HFFc6 (cell line): ENCODE results near the gene PTPRN2. TPM values are rescaled to one million over a fixed set of nuclear protein-coding genes. Genes with fewer than 3 reads are reported as not detected.

Experiments
- DNase-seq: peaks from one replicate; pipeline ENCODE4 v3.0.0-alpha.2; 2018
- H3K27ac Mint-ChIP-seq: 2 replicates; pipeline ENCODE4 v1.8.0; 2020; ENCODE audit warnings: mild to moderate bottlenecking, mixed read lengths
- H3K27me3 Mint-ChIP-seq: 2 replicates; pipeline ENCODE4 v1.8.0; 2021; ENCODE audit warnings: mild to moderate bottlenecking, moderate library complexity, mixed read lengths; ENCODE audit not compliant: insufficient read depth
- H3K36me3 Mint-ChIP-seq: 2 replicates; pipeline ENCODE4 v1.8.0; 2021; ENCODE audit warnings: low read depth, mixed read lengths
- H3K4me1 Mint-ChIP-seq: 2 replicates; pipeline ENCODE4 v1.8.0; 2020; ENCODE audit warnings: low read depth, mixed read lengths
- H3K4me3 Mint-ChIP-seq: 2 replicates; pipeline ENCODE4 v1.8.0; 2020; ENCODE audit warnings: mild to moderate bottlenecking, moderate library complexity, mixed read lengths
- H3K9me3 Mint-ChIP-seq: 2 replicates; pipeline ENCODE4 v1.8.0; 2020; ENCODE audit warnings: mild to moderate bottlenecking, mixed read lengths
- CTCF ChIP-seq: fragments of 200-600 bp; sonication (generic); IDR thresholded peaks from 2 replicates; pipeline ENCODE4 v1.5.0; 2021; ENCODE audit warnings: antibody characterized with exemption, mild to moderate bottlenecking
- total RNA-seq, 6 experiments: library from RNA; stranded (reverse); fragmentation: NEBNext Ultra II Directional; extraction: Animal tissue kit (Norgen Biotek cat#: 25700); gene quantifications; 2 replicates in 1 of 6; 3 replicates in 5 of 6; pipeline ENCODE4 v1.2.3, GENCODE V29; 2021

PTPRN2 gene
- total RNA-seq, 6 experiments from 2014 or later = 0.05 to 0.27 (median 0.23) TPM

DNA sequence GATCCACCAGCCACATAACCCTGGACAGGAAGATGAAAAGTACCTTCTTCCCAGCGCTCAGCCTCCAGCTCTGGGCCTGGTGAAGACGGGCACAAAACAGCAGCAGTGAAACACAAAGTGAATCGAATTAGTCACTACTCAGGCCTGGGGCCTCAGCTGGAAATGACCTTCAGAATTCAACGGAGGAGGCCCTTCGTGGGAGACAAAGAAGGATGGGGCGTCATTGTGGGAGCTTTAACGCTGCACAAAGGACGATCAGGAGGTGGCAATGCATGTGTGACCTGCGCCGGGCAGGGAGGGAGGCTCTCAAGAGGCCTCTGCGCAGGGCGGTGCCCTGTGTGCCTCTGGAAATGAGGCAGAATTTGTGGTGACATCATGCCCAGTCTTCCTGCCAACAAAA is 1089.0 kb downstream of the PTPRN2 start:
- H3K27me3 Mint-ChIP-seq = peaks cover 15% of the 10 kb centered on the region
- H3K4me3 Mint-ChIP-seq = no peak overlapping the region
- peaks cover 17% of the 10 kb centered on the region for H3K4me1 Mint-ChIP-seq
- H3K27ac Mint-ChIP-seq = no peak overlapping the region
- H3K9me3 Mint-ChIP-seq = peaks cover 8% of the 10 kb centered on the region; the same call in 1 of the 2 replicates
- no peaks in the 10 kb centered on the region for H3K36me3 Mint-ChIP-seq
- DNase-seq = no peak
- TF ChIP-seq CTCF = no peak

GRCh38 chr7:157497744-157498651 is 1089.6 kb downstream of the PTPRN2 start:
- Mint-ChIP-seq H3K4me1 (peaks cover 10% of the 10 kb centered on the region), H3K9me3 (peaks cover 8% of the 10 kb centered on the region; the same call in 1 of the 2 replicates), H3K36me3 (no peaks in the 10 kb centered on the region), H3K27me3 (peaks cover 16% of the 10 kb centered on the region), H3K4me3 (no peak overlapping the region), H3K27ac (no peak overlapping the region)
- DNase-seq = no peak
- no peak for TF ChIP-seq CTCF

DNA sequence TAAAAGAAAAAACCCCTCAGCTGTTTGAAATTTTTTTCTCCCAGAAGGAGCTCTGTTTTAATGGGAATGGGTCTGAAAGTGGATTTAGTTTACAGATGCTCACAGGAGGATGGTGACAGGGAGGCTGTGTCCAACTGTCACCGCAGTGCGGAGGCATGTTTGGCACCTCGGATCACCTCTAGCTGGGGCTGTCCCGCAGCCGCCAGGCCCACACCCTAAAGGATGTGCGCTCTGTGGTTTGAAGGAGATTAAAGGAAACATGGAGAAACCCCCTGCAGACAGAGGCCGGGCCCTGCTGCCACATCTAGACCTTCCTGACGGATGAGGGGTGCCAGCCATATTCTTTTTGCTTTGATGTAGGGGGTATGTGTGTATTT is 1090.3 kb downstream of the PTPRN2 start:
- no peak for DNase-seq
- H3K9me3 Mint-ChIP-seq = peaks cover 8% of the 10 kb centered on the region; the same call in 1 of the 2 replicates
- H3K36me3 Mint-ChIP-seq = no peaks in the 10 kb centered on the region
- peaks cover 16% of the 10 kb centered on the region for H3K27me3 Mint-ChIP-seq
- peaks cover 3% of the 10 kb centered on the region for H3K4me1 Mint-ChIP-seq
- no peak overlapping the region for H3K4me3 Mint-ChIP-seq
- no peak overlapping the region for H3K27ac Mint-ChIP-seq
- TF ChIP-seq CTCF = no peak

DNA sequence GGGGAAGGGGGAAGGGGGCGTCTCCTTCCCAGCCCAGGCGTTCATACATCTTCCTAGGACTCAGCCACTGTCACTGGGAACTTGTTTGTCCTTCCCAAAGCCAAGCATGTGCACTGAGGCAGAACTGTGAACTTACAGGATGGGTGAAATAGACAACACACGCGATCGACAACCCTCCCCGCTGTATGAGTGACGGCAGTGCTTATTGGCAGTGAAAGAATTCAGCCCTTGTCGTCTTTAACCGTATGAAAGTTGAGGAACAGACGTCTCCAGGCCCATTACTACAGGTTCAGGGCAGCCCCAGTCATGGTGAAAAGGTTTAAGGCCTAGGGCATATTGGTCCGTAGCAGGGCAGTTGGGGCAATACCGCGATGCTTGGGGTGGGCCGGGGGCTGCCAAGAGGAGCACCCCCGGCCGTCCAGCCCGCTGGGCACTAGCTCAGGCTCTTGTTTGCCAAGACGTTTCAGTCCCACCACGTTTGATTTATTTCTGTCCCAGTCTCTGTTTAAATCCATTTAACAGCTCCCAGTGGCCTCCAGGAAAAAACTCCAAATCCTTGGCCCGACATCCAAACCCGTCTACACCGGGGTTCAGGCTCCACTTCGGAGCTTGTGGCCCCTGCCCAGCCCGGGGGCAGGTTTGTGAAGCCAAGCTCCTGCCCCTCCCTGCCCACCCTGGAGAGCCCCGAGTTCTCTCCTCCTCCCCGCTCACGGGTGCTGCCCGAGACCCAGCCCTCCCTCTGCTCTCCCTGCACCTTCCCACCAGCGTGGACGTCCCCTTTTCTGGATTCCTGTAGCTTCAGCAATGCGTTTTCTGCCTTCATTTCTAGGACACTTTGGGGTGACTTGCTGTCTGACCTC is 1091.0 kb downstream of the PTPRN2 start:
- peaks cover 16% of the 10 kb centered on the region for H3K27me3 Mint-ChIP-seq
- H3K27ac Mint-ChIP-seq = no peak overlapping the region
- DNase-seq = no peak
- no peak for TF ChIP-seq CTCF
- no peaks in the 10 kb centered on the region for H3K36me3 Mint-ChIP-seq
- peaks cover 6% of the 10 kb centered on the region; the same call in 1 of the 2 replicates for H3K9me3 Mint-ChIP-seq
- no peak overlapping the region for H3K4me3 Mint-ChIP-seq
- H3K4me1 Mint-ChIP-seq = no peaks in the 10 kb centered on the region

GRCh38 chr7:157495594-157495993 is 1092.0 kb downstream of the PTPRN2 start:
- Mint-ChIP-seq H3K27me3 (peaks cover 16% of the 10 kb centered on the region), H3K27ac (no peak overlapping the region)
- DNase-seq = no peak

More at GRCh38 chr7:157495594-157495993, 1092.0 kb downstream of the PTPRN2 start:
- peaks cover 3% of the 10 kb centered on the region; the same call in 1 of the 2 replicates for H3K4me1 Mint-ChIP-seq
- H3K9me3 Mint-ChIP-seq = peaks cover 3% of the 10 kb centered on the region; the same call in 1 of the 2 replicates
- no peaks in the 10 kb centered on the region for H3K36me3 Mint-ChIP-seq
- no peak for TF ChIP-seq CTCF
- H3K4me3 Mint-ChIP-seq = no peak overlapping the region
